ENCODE data around the gene EXOC6B.

The EXOC6B gene

GRCh38 chr2:72367530-72368225 lies 458.2 kb downstream of the EXOC6B start:
- H3K4me3 ChIP-seq (ENCODE audit: low read length) = no peak overlapping the region

DNA sequence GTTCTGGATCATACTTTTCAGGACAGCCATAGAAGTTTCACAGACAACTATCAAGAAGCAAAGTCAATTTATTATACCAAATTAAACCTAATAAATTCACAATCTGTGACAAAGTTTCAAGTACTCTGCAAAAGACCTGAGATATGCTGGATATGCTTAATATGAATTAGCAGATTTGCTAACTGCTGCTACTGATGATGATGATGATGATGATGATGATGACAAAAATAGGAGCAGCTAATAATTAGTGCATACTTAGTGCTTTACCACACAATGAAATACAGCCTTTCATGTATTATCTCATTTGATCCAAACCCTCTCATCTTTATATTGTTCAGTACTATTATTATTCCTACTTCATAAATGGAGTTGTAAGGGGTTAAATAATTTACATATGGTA lies 462.4 kb downstream of the EXOC6B start:
- no peak overlapping the region for H3K56ac ChIP-seq (ENCODE audit: low read length)
- H3K4me1 ChIP-seq (ENCODE audit: control insufficient read depth, low read depth, low read length) = peaks cover 3% of the 10 kb centered on the region
- DNase-seq = no peak
- H3K23ac ChIP-seq (ENCODE audit: low read length) = no peak overlapping the region
- H3K36me3 ChIP-seq (ENCODE audit: control insufficient read depth, insufficient read depth, low read length) = no peaks in the 10 kb centered on the region
- no peak overlapping the region for H4K5ac ChIP-seq (ENCODE audit: low read length)
- H3K79me2 ChIP-seq (ENCODE audit: control insufficient read depth, insufficient read depth, low read length) = no peaks in the 10 kb centered on the region
- no peak overlapping the region for H3K4me3 ChIP-seq (ENCODE audit: low read length)
- H2BK15ac ChIP-seq (replicated peaks; ENCODE audit: low read depth) = no peak overlapping the region
- H4K8ac ChIP-seq (ENCODE audit: low read depth, low read length) = no peak overlapping the region
- no peaks in the 10 kb centered on the region for H3K27me3 ChIP-seq (ENCODE audit: insufficient read depth, low read length, poor library complexity)
- no peak overlapping the region for H2BK120ac ChIP-seq (ENCODE audit: low read depth, low read length)
- no peaks in the 10 kb centered on the region for H3K79me1 ChIP-seq (ENCODE audit: low read length)
- no peak overlapping the region for H3K18ac ChIP-seq (ENCODE audit: low read length)
- no peak overlapping the region for H3K4ac ChIP-seq (ENCODE audit: low read depth, low read length)
- H3K4me2 ChIP-seq (ENCODE audit: low read length) = no peak overlapping the region
- H3K27ac ChIP-seq (ENCODE audit: low read depth, low read length) = no peak overlapping the region
- H2BK5ac ChIP-seq (ENCODE audit: low read length) = no peak overlapping the region
- no peak overlapping the region for H2AK5ac ChIP-seq (ENCODE audit: low read length)
- H3K9ac ChIP-seq (ENCODE audit: low read length) = no peak overlapping the region

More at GRCh38 chr2:72367530-72368225, 458.2 kb downstream of the EXOC6B start:
- H2BK120ac ChIP-seq (ENCODE audit: low read depth, low read length) = no peak overlapping the region
- H3K4ac ChIP-seq (ENCODE audit: low read depth, low read length) = no peak overlapping the region
- peak; percentile 78 for DNase-seq
- no peak overlapping the region for H3K9ac ChIP-seq (ENCODE audit: low read length)
- H3K36me3 ChIP-seq (ENCODE audit: control insufficient read depth, insufficient read depth, low read length) = no peaks in the 10 kb centered on the region
- no peak overlapping the region for H4K5ac ChIP-seq (ENCODE audit: low read length)
- H3K56ac ChIP-seq (ENCODE audit: low read length) = no peak overlapping the region
- no peak overlapping the region for H2BK15ac ChIP-seq (replicated peaks; ENCODE audit: low read depth)
- no peak overlapping the region for H4K8ac ChIP-seq (ENCODE audit: low read depth, low read length)
- WGBS (ENCODE audit: extremely low coverage, insufficient coverage, low lambda C conversion rate) = no CpG with 5 or more reads among the region's 5 CpGs
- peaks cover 3% of the 10 kb centered on the region for H3K4me1 ChIP-seq (ENCODE audit: control insufficient read depth, low read depth, low read length)
- no peaks in the 10 kb centered on the region for H3K79me1 ChIP-seq (ENCODE audit: low read length)
- H3K23ac ChIP-seq (ENCODE audit: low read length) = no peak overlapping the region
- no peak overlapping the region for H2AK5ac ChIP-seq (ENCODE audit: low read length)
- H2BK5ac ChIP-seq (ENCODE audit: low read length) = no peak overlapping the region
- no peak overlapping the region for H3K4me2 ChIP-seq (ENCODE audit: low read length)
- no peaks in the 10 kb centered on the region for H3K27me3 ChIP-seq (ENCODE audit: insufficient read depth, low read length, poor library complexity)
- H3K18ac ChIP-seq (ENCODE audit: low read length) = no peak overlapping the region
- no peak overlapping the region for H3K27ac ChIP-seq (ENCODE audit: low read depth, low read length)
- no peaks in the 10 kb centered on the region for H3K79me2 ChIP-seq (ENCODE audit: control insufficient read depth, insufficient read depth, low read length)

- H2BK5ac ChIP-seq (ENCODE audit: low read length) = no peak overlapping the region
- H3K36me3 ChIP-seq (ENCODE audit: control insufficient read depth, insufficient read depth, low read length) = no peaks in the 10 kb centered on the region
- no peak overlapping the region for H3K9ac ChIP-seq (ENCODE audit: low read length)
- no peak overlapping the region for H3K27ac ChIP-seq (ENCODE audit: low read depth, low read length)
- H3K4me2 ChIP-seq (ENCODE audit: low read length) = no peak overlapping the region
- H4K8ac ChIP-seq (ENCODE audit: low read depth, low read length) = no peak overlapping the region
- no peak overlapping the region for H2BK15ac ChIP-seq (replicated peaks; ENCODE audit: low read depth)
- no peaks in the 10 kb centered on the region for H3K27me3 ChIP-seq (ENCODE audit: insufficient read depth, low read length, poor library complexity)
- no peak overlapping the region for H3K56ac ChIP-seq (ENCODE audit: low read length)
- no peak overlapping the region for H3K18ac ChIP-seq (ENCODE audit: low read length)
- H3K4ac ChIP-seq (ENCODE audit: low read depth, low read length) = no peak overlapping the region
- H2BK120ac ChIP-seq (ENCODE audit: low read depth, low read length) = no peak overlapping the region
- H3K23ac ChIP-seq (ENCODE audit: low read length) = no peak overlapping the region
- DNase-seq = no peak
- no peak overlapping the region for H3K4me3 ChIP-seq (ENCODE audit: low read length)
- H2AK5ac ChIP-seq (ENCODE audit: low read length) = no peak overlapping the region
- peaks cover 2% of the 10 kb centered on the region for H3K4me1 ChIP-seq (ENCODE audit: control insufficient read depth, low read depth, low read length)
- no peaks in the 10 kb centered on the region for H3K79me1 ChIP-seq (ENCODE audit: low read length)
- H3K79me2 ChIP-seq (ENCODE audit: control insufficient read depth, insufficient read depth, low read length) = no peaks in the 10 kb centered on the region
- no peak overlapping the region for H4K5ac ChIP-seq (ENCODE audit: low read length)
Measured at GRCh38 chr2:72362733-72363132, 463.1 kb downstream of the EXOC6B start.

- no peak overlapping the region for H4K5ac ChIP-seq (ENCODE audit: low read length)
- no peak overlapping the region for H3K56ac ChIP-seq (ENCODE audit: low read length)
- no peak overlapping the region for H4K8ac ChIP-seq (ENCODE audit: low read depth, low read length)
- H3K4me2 ChIP-seq (ENCODE audit: low read length) = no peak overlapping the region
- no peak overlapping the region for H3K27ac ChIP-seq (ENCODE audit: low read depth, low read length)
- no peaks in the 10 kb centered on the region for H3K36me3 ChIP-seq (ENCODE audit: control insufficient read depth, insufficient read depth, low read length)
- H3K4me3 ChIP-seq (ENCODE audit: low read length) = no peak overlapping the region
- H3K9ac ChIP-seq (ENCODE audit: low read length) = no peak overlapping the region
- H3K27me3 ChIP-seq (ENCODE audit: insufficient read depth, low read length, poor library complexity) = no peaks in the 10 kb centered on the region
- no peaks in the 10 kb centered on the region for H3K79me2 ChIP-seq (ENCODE audit: control insufficient read depth, insufficient read depth, low read length)
- H3K79me1 ChIP-seq (ENCODE audit: low read length) = no peaks in the 10 kb centered on the region
- DNase-seq = no peak
- no peak overlapping the region for H3K23ac ChIP-seq (ENCODE audit: low read length)
- H3K4me1 ChIP-seq (ENCODE audit: control insufficient read depth, low read depth, low read length) = no peaks in the 10 kb centered on the region
- no peak overlapping the region for H2BK5ac ChIP-seq (ENCODE audit: low read length)
- no peak overlapping the region for H2BK15ac ChIP-seq (replicated peaks; ENCODE audit: low read depth)
- no peak overlapping the region for H2AK5ac ChIP-seq (ENCODE audit: low read length)
- no CpG with 5 or more reads among the region's 2 CpGs for WGBS (ENCODE audit: extremely low coverage, insufficient coverage, low lambda C conversion rate)
- no peak overlapping the region for H2BK120ac ChIP-seq (ENCODE audit: low read depth, low read length)
- H3K4ac ChIP-seq (ENCODE audit: low read depth, low read length) = no peak overlapping the region
- no peak overlapping the region for H3K18ac ChIP-seq (ENCODE audit: low read length)
Measured at GRCh38 chr2:72361521-72361920, 464.3 kb downstream of the EXOC6B start.

GRCh38 chr2:72361042-72361441 lies 464.8 kb downstream of the EXOC6B start:
- Histone ChIP-seq H2AK5ac (ENCODE audit: low read length) (no peak overlapping the region), H4K5ac (ENCODE audit: low read length) (no peak overlapping the region), H3K4ac (ENCODE audit: low read depth, low read length) (no peak overlapping the region), H3K4me3 (ENCODE audit: low read length) (no peak overlapping the region), H3K79me1 (ENCODE audit: low read length) (no peaks in the 10 kb centered on the region), H3K9ac (ENCODE audit: low read length) (no peak overlapping the region), H3K18ac (ENCODE audit: low read length) (no peak overlapping the region), H3K4me2 (ENCODE audit: low read length) (no peak overlapping the region), H3K79me2 (ENCODE audit: control insufficient read depth, insufficient read depth, low read length) (no peaks in the 10 kb centered on the region), H3K56ac (ENCODE audit: low read length) (no peak overlapping the region), H3K4me1 (ENCODE audit: control insufficient read depth, low read depth, low read length) (no peaks in the 10 kb centered on the region), H3K27ac (ENCODE audit: low read depth, low read length) (no peak overlapping the region), H2BK15ac (replicated peaks; ENCODE audit: low read depth) (no peak overlapping the region), H2BK120ac (ENCODE audit: low read depth, low read length) (no peak overlapping the region), H3K36me3 (ENCODE audit: control insufficient read depth, insufficient read depth, low read length) (no peaks in the 10 kb centered on the region), H4K8ac (ENCODE audit: low read depth, low read length) (no peak overlapping the region), H3K23ac (ENCODE audit: low read length) (no peak overlapping the region), H2BK5ac (ENCODE audit: low read length) (no peak overlapping the region), H3K27me3 (ENCODE audit: insufficient read depth, low read length, poor library complexity) (no peaks in the 10 kb centered on the region)
- DNase-seq = no peak
- WGBS (ENCODE audit: extremely low coverage, insufficient coverage, low lambda C conversion rate) = no CpG with 5 or more reads among the region's 1 CpG

DNA sequence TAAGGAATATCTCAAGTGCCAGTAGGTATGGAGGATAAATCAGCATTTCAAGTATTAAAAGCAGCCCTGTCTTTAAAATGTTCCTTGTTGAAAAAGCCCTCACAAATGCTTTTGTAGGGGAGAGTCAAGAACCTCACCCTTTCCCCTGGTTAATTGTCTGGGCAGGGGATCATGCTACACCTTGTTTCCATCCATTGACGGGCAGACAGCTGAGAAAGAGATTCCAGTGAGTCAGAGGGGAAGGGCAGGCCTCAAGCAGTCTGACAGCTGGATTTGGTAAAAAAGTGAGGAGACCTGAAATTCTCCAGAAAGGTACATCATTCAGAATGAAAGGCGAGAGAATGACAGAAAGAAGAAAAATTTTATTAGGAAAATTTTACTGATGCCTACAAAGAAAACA lies 475.0 kb downstream of the EXOC6B start:
- H3K36me3 ChIP-seq (ENCODE audit: control insufficient read depth, insufficient read depth, low read length) = no peaks in the 10 kb centered on the region
- no peaks in the 10 kb centered on the region for H3K79me1 ChIP-seq (ENCODE audit: low read length)
- H3K4me2 ChIP-seq (ENCODE audit: low read length) = no peak overlapping the region
- H3K18ac ChIP-seq (ENCODE audit: low read length) = no peak overlapping the region
- no peak overlapping the region for H2BK5ac ChIP-seq (ENCODE audit: low read length)
- no peak overlapping the region for H4K5ac ChIP-seq (ENCODE audit: low read length)
- H2BK15ac ChIP-seq (replicated peaks; ENCODE audit: low read depth) = no peak overlapping the region
- H3K4me1 ChIP-seq (ENCODE audit: control insufficient read depth, low read depth, low read length) = peaks cover 4% of the 10 kb centered on the region
- H3K4me3 ChIP-seq (ENCODE audit: low read length) = no peak overlapping the region
- H3K4ac ChIP-seq (ENCODE audit: low read depth, low read length) = no peak overlapping the region
- H3K56ac ChIP-seq (ENCODE audit: low read length) = no peak overlapping the region
- no CpG with 5 or more reads among the region's 2 CpGs for WGBS (ENCODE audit: extremely low coverage, insufficient coverage, low lambda C conversion rate)
- H3K23ac ChIP-seq (ENCODE audit: low read length) = no peak overlapping the region
- no peak overlapping the region for H2BK120ac ChIP-seq (ENCODE audit: low read depth, low read length)
- no peak overlapping the region for H2AK5ac ChIP-seq (ENCODE audit: low read length)
- DNase-seq = peak; percentile 73
- no peak overlapping the region for H4K8ac ChIP-seq (ENCODE audit: low read depth, low read length)
- no peaks in the 10 kb centered on the region for H3K79me2 ChIP-seq (ENCODE audit: control insufficient read depth, insufficient read depth, low read length)
- H3K9ac ChIP-seq (ENCODE audit: low read length) = no peak overlapping the region
- H3K27me3 ChIP-seq (ENCODE audit: insufficient read depth, low read length, poor library complexity) = no peaks in the 10 kb centered on the region
- peak overlapping the region; percentile 23 for H3K27ac ChIP-seq (ENCODE audit: low read depth, low read length)
